ENCODE results near the gene CAMK4. TPM values are rescaled to one million over a fixed set of nuclear protein-coding genes. Genes with fewer than 3 reads are reported as not detected.
"Not testable (repeated sequence)": the region's sequence is repeated elsewhere in the genome, so short reads cannot be mapped to it uniquely, and the experiment has no call there.

Gene CAMK4
- polyA plus RNA-seq, 2 donors: 0.39 to 0.53 TPM

- H3K9me3 ChIP-seq (ENCODE audit: control insufficient read depth in 2 of 2, insufficient read depth in 1 of 2, low read depth in 1 of 2, low read length in 1 of 2): no peaks in the 10 kb centered on the region
- no peak overlapping the region for H3K4me3 ChIP-seq (ENCODE audit: low read depth in 1 of 2, low read length in 2 of 2)
- no peak overlapping the region for H3K27ac ChIP-seq (ENCODE audit: low read depth in 2 of 2, low read length in 1 of 2)
- no peaks in the 10 kb centered on the region for H3K4me1 ChIP-seq (ENCODE audit: control insufficient read depth in 2 of 2, insufficient read depth in 2 of 2, low read length in 1 of 2)
- WGBS, 2 donors: 73 to 81% methylated on average over 5 of the region's 5 CpGs
- H3K27me3 ChIP-seq (ENCODE audit: control insufficient read depth in 1 of 2, insufficient read depth in 2 of 2, low read length in 2 of 2): no peaks in the 10 kb centered on the region
- no peaks in the 10 kb centered on the region for H3K36me3 ChIP-seq (ENCODE audit: control insufficient read depth in 2 of 2, insufficient read depth in 2 of 2, low read length in 1 of 2)
Measured at GRCh38 chr5:111252799-111253545, 28.8 kb downstream of the CAMK4 start.

- Histone ChIP-seq H3K36me3 (ENCODE audit: control insufficient read depth in 2 of 2, insufficient read depth in 2 of 2, low read length in 1 of 2) (no peaks in the 10 kb centered on the region), H3K27me3 (ENCODE audit: control insufficient read depth in 1 of 2, insufficient read depth in 2 of 2, low read length in 2 of 2) (no peaks in the 10 kb centered on the region), H3K9me3 (ENCODE audit: control insufficient read depth in 2 of 2, insufficient read depth in 1 of 2, low read depth in 1 of 2, low read length in 1 of 2) (no peaks in the 10 kb centered on the region), H3K4me1 (ENCODE audit: control insufficient read depth in 2 of 2, insufficient read depth in 2 of 2, low read length in 1 of 2) (no peaks in the 10 kb centered on the region), H3K4me3 (ENCODE audit: low read depth in 1 of 2, low read length in 2 of 2) (no peak overlapping the region), H3K27ac (ENCODE audit: low read depth in 2 of 2, low read length in 1 of 2) (no peak overlapping the region)
- 44 to 50% methylated on average over 3 of the region's 3 CpGs for WGBS, 2 donors
Measured at GRCh38 chr5:111254613-111255012, 30.4 kb downstream of the CAMK4 start.

GRCh38 chr5:111255169-111255568 is 31.0 kb downstream of the CAMK4 start:
- Histone ChIP-seq H3K4me1 (ENCODE audit: control insufficient read depth in 2 of 2, insufficient read depth in 2 of 2, low read length in 1 of 2) (no peaks in the 10 kb centered on the region), H3K9me3 (ENCODE audit: control insufficient read depth in 2 of 2, insufficient read depth in 1 of 2, low read depth in 1 of 2, low read length in 1 of 2) (no peaks in the 10 kb centered on the region), H3K27ac (ENCODE audit: low read depth in 2 of 2, low read length in 1 of 2) (no peak overlapping the region), H3K27me3 (ENCODE audit: control insufficient read depth in 1 of 2, insufficient read depth in 2 of 2, low read length in 2 of 2) (no peaks in the 10 kb centered on the region), H3K36me3 (ENCODE audit: control insufficient read depth in 2 of 2, insufficient read depth in 2 of 2, low read length in 1 of 2) (no peaks in the 10 kb centered on the region), H3K4me3 (ENCODE audit: low read depth in 1 of 2, low read length in 2 of 2) (no peak overlapping the region)
- WGBS, 2 donors: 54 to 56% methylated on average over 1 of the region's 1 CpG

DNA sequence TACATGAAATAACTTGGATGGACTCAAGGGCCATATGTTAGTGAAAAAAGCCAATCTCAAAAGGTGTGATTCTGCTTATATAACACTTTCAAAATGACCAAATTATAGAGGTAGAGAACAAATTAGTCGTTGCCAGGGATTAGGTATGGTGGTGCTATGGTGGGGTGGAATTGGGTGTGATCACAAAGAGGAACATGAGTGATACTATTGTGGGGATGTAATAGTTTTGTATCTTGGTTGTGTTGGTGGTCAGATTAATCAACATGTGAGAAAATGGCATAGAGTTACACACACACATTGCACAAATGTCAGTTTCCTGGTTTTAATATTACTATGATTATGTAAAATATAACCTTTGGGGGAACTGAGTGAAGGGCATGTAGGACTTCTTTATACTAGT is 31.9 kb downstream of the CAMK4 start:
- WGBS, 2 donors: 70 to 71% methylated on average over 1 of the region's 1 CpG
- no peaks in the 10 kb centered on the region for H3K9me3 ChIP-seq (ENCODE audit: control insufficient read depth in 2 of 2, insufficient read depth in 1 of 2, low read depth in 1 of 2, low read length in 1 of 2)
- H3K4me3 ChIP-seq (ENCODE audit: low read depth in 1 of 2, low read length in 2 of 2): no peak overlapping the region
- no peaks in the 10 kb centered on the region for H3K36me3 ChIP-seq (ENCODE audit: control insufficient read depth in 2 of 2, insufficient read depth in 2 of 2, low read length in 1 of 2)
- no peak overlapping the region for H3K27ac ChIP-seq (ENCODE audit: low read depth in 2 of 2, low read length in 1 of 2)
- H3K27me3 ChIP-seq (ENCODE audit: control insufficient read depth in 1 of 2, insufficient read depth in 2 of 2, low read length in 2 of 2): no peaks in the 10 kb centered on the region
- no peaks in the 10 kb centered on the region for H3K4me1 ChIP-seq (ENCODE audit: control insufficient read depth in 2 of 2, insufficient read depth in 2 of 2, low read length in 1 of 2)

DNA sequence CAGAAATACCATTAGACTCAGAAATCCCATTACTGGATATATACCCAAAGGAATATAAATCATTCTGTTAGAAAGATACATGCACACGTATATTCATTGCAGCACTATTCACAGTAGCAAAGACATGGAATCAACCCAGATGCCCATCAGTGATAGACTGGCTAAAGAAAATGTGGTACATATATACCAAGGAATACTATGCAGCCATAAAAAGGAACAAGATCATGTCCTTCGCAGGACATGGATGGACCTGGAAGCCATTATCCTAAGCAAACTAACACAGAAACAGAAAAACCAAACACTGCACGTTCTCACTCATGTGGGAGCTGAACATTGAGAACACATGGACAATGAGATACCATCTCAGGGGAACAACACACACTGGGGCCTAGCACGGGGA is 33.4 kb downstream of the CAMK4 start:
- not testable (repeated sequence) for H3K27me3 ChIP-seq (ENCODE audit: control insufficient read depth in 1 of 2, insufficient read depth in 2 of 2, low read length in 2 of 2); H3K27ac ChIP-seq (ENCODE audit: low read depth in 2 of 2, low read length in 1 of 2); H3K9me3 ChIP-seq (ENCODE audit: control insufficient read depth in 2 of 2, insufficient read depth in 1 of 2, low read depth in 1 of 2, low read length in 1 of 2); H3K4me1 ChIP-seq (ENCODE audit: control insufficient read depth in 2 of 2, insufficient read depth in 2 of 2, low read length in 1 of 2); H3K4me3 ChIP-seq (ENCODE audit: low read depth in 1 of 2, low read length in 2 of 2); H3K36me3 ChIP-seq (ENCODE audit: control insufficient read depth in 2 of 2, insufficient read depth in 2 of 2, low read length in 1 of 2)
- 89 to 91% methylated on average over 4 of the region's 4 CpGs for WGBS, 2 donors

GRCh38 chr5:111259636-111260035 is 35.5 kb downstream of the CAMK4 start:
- Histone ChIP-seq H3K4me1 (ENCODE audit: control insufficient read depth in 2 of 2, insufficient read depth in 2 of 2, low read length in 1 of 2) (no peaks in the 10 kb centered on the region), H3K27me3 (ENCODE audit: control insufficient read depth in 1 of 2, insufficient read depth in 2 of 2, low read length in 2 of 2) (no peaks in the 10 kb centered on the region), H3K4me3 (ENCODE audit: low read depth in 1 of 2, low read length in 2 of 2) (no peak overlapping the region), H3K27ac (ENCODE audit: low read depth in 2 of 2, low read length in 1 of 2) (no peak overlapping the region), H3K9me3 (ENCODE audit: control insufficient read depth in 2 of 2, insufficient read depth in 1 of 2, low read depth in 1 of 2, low read length in 1 of 2) (no peaks in the 10 kb centered on the region), H3K36me3 (ENCODE audit: control insufficient read depth in 2 of 2, insufficient read depth in 2 of 2, low read length in 1 of 2) (no peaks in the 10 kb centered on the region)
- WGBS, 2 donors: 44 to 51% methylated on average over 3 of the region's 3 CpGs

DNA sequence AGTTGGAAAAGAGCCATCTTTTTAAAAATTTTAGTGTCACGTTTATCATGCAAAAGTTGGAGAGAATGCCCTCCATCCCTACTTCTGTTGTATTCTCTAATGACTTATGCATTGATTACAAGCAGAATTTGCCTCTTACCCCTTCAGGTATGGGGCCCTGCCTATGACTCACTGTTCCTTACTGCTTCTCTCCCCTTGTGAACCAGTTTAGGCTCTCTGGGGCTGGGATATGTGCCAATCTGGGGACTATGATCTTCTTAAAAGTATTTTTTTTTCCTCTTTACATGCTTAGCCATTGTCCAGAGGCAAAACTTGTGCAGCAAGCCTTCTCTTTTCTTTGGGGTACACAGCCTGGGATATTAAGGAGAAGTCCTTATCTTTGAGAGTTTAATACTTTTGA is 37.4 kb downstream of the CAMK4 start:
- Histone ChIP-seq H3K4me1 (ENCODE audit: control insufficient read depth in 2 of 2, insufficient read depth in 2 of 2, low read length in 1 of 2) (no peaks in the 10 kb centered on the region), H3K36me3 (ENCODE audit: control insufficient read depth in 2 of 2, insufficient read depth in 2 of 2, low read length in 1 of 2) (no peaks in the 10 kb centered on the region), H3K27ac (ENCODE audit: low read depth in 2 of 2, low read length in 1 of 2) (no peak overlapping the region), H3K4me3 (ENCODE audit: low read depth in 1 of 2, low read length in 2 of 2) (no peak overlapping the region), H3K27me3 (ENCODE audit: control insufficient read depth in 1 of 2, insufficient read depth in 2 of 2, low read length in 2 of 2) (no peaks in the 10 kb centered on the region), H3K9me3 (ENCODE audit: control insufficient read depth in 2 of 2, insufficient read depth in 1 of 2, low read depth in 1 of 2, low read length in 1 of 2) (no peaks in the 10 kb centered on the region)
- WGBS, 2 donors: 44 to 45% methylated on average over 1 of the region's 1 CpG

GRCh38 chr5:111262153-111262552 is 38.0 kb downstream of the CAMK4 start:
- 57 to 64% methylated on average over 2 of the region's 2 CpGs for WGBS, 2 donors
- no peak overlapping the region for H3K27ac ChIP-seq (ENCODE audit: low read depth in 2 of 2, low read length in 1 of 2)
- H3K9me3 ChIP-seq (ENCODE audit: control insufficient read depth in 2 of 2, insufficient read depth in 1 of 2, low read depth in 1 of 2, low read length in 1 of 2): no peaks in the 10 kb centered on the region
- H3K4me3 ChIP-seq (ENCODE audit: low read depth in 1 of 2, low read length in 2 of 2): no peak overlapping the region
- no peaks in the 10 kb centered on the region for H3K36me3 ChIP-seq (ENCODE audit: control insufficient read depth in 2 of 2, insufficient read depth in 2 of 2, low read length in 1 of 2)
- H3K4me1 ChIP-seq (ENCODE audit: control insufficient read depth in 2 of 2, insufficient read depth in 2 of 2, low read length in 1 of 2): no peaks in the 10 kb centered on the region
- no peaks in the 10 kb centered on the region for H3K27me3 ChIP-seq (ENCODE audit: control insufficient read depth in 1 of 2, insufficient read depth in 2 of 2, low read length in 2 of 2)

- no peak overlapping the region for H3K27ac ChIP-seq (ENCODE audit: low read depth in 2 of 2, low read length in 1 of 2)
- H3K9me3 ChIP-seq (ENCODE audit: control insufficient read depth in 2 of 2, insufficient read depth in 1 of 2, low read depth in 1 of 2, low read length in 1 of 2): no peaks in the 10 kb centered on the region
- no peaks in the 10 kb centered on the region for H3K27me3 ChIP-seq (ENCODE audit: control insufficient read depth in 1 of 2, insufficient read depth in 2 of 2, low read length in 2 of 2)
- no peak overlapping the region for H3K4me3 ChIP-seq (ENCODE audit: low read depth in 1 of 2, low read length in 2 of 2)
- H3K36me3 ChIP-seq (ENCODE audit: control insufficient read depth in 2 of 2, insufficient read depth in 2 of 2, low read length in 1 of 2): no peaks in the 10 kb centered on the region
- 68 to 82% methylated on average over 1 of the region's 1 CpG for WGBS, 2 donors
- no peaks in the 10 kb centered on the region for H3K4me1 ChIP-seq (ENCODE audit: control insufficient read depth in 2 of 2, insufficient read depth in 2 of 2, low read length in 1 of 2)
Measured at GRCh38 chr5:111262815-111263214, 38.6 kb downstream of the CAMK4 start.

DNA sequence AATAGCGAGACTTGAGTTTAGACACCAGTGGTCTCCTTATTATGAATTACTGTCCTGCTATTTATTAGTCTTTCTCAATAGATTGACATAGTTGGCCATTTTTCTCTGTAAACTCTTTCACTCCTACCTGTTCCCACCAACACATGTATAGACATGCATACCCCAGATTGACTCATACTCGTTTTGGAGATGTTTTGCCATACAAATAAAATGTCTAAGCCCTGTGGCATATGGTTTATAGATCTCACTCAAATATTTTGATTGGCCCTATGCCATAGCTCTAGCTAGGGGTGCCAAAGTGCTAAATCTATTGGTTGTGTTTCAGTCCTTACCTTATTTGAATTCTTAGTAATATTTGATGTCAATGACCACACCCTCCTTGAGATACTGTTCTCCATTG is 42.3 kb downstream of the CAMK4 start:
- H3K4me3 ChIP-seq (ENCODE audit: low read depth in 1 of 2, low read length in 2 of 2): no peak overlapping the region
- no peaks in the 10 kb centered on the region for H3K27me3 ChIP-seq (ENCODE audit: control insufficient read depth in 1 of 2, insufficient read depth in 2 of 2, low read length in 2 of 2)
- no peaks in the 10 kb centered on the region for H3K36me3 ChIP-seq (ENCODE audit: control insufficient read depth in 2 of 2, insufficient read depth in 2 of 2, low read length in 1 of 2)
- H3K27ac ChIP-seq (ENCODE audit: low read depth in 2 of 2, low read length in 1 of 2): no peak overlapping the region
- H3K9me3 ChIP-seq (ENCODE audit: control insufficient read depth in 2 of 2, insufficient read depth in 1 of 2, low read depth in 1 of 2, low read length in 1 of 2): no peaks in the 10 kb centered on the region
- WGBS, 2 donors: 52 to 54% methylated on average over 2 of the region's 2 CpGs
- H3K4me1 ChIP-seq (ENCODE audit: control insufficient read depth in 2 of 2, insufficient read depth in 2 of 2, low read length in 1 of 2): no peaks in the 10 kb centered on the region
